Gastroesophageal sphincter (tissue), 4 donors: ENCODE measurements around the gene NUTM2B. TPM values are rescaled to one million over a fixed set of nuclear protein-coding genes. Genes with fewer than 3 reads are reported as not detected.
"Not testable (repeated sequence)": the region's sequence is repeated elsewhere in the genome, so short reads cannot be mapped to it uniquely, and the experiment has no call there.

Experiments used
- ATAC-seq: fragments of 150-250 bp; one replicate; pipeline ENCODE4 v1.9.1; 2016; ENCODE audit warnings: mild to moderate bottlenecking, moderate library complexity
- H3K27ac ChIP-seq, 4 donors: fragments of 200-600 bp; sonication (generic) in 3 of 4; 1 replicate in 3 of 4; 2 replicates in 1 of 4; pipeline ENCODE4 v1.5.1; 2016 to 2019
- H3K27me3 ChIP-seq: fragments of 200-600 bp; sonication (generic); one replicate; pipeline ENCODE4 v1.5.1; 2019
- H3K36me3 ChIP-seq, 2 donors: fragments of 200-600 bp; sonication (generic); one replicate each; pipeline ENCODE4 v1.5.1; 2019; ENCODE audit warnings: control low read depth in 1 of 2
- H3K4me1 ChIP-seq, 3 donors: fragments of 200-600 bp; sonication (generic); 1 replicate in 2 of 3; 2 replicates in 1 of 3; pipeline ENCODE4 v1.5.1; 2016 to 2019; ENCODE audit warnings: control low read depth in 2 of 3
- H3K4me3 ChIP-seq, 2 donors: fragments of 200-600 bp; sonication (generic); one replicate each; pipeline ENCODE4 v1.5.1; 2019; ENCODE audit warnings: mild to moderate bottlenecking in 1 of 2, moderate library complexity in 1 of 2
- H3K9me3 ChIP-seq, 3 donors: fragments of 200-600 bp; sonication (generic); one replicate each; pipeline ENCODE4 v1.5.1; 2017 to 2019; ENCODE audit warnings: control low read depth in 2 of 3
- WGBS, 2 donors: methylation state at CpG; one replicate each; pipeline ENCODE4 v1.1.5; 2018; ENCODE audit warnings: low coverage in 1 of 2; 5-methylcytosine and 5-hydroxymethylcytosine counted together
- total RNA-seq, 4 donors: library from RNA; depleted of rRNA; stranded (reverse); fragments of >200 nt; gene quantifications; one replicate each; pipeline ENCODE4 v1.1.0, GENCODE V29; 2016

NUTM2B gene
- total RNA-seq, 4 donors from 2014 or later: 0.27 to 1.4 (median 1.2) TPM; not detected in 1

DNA sequence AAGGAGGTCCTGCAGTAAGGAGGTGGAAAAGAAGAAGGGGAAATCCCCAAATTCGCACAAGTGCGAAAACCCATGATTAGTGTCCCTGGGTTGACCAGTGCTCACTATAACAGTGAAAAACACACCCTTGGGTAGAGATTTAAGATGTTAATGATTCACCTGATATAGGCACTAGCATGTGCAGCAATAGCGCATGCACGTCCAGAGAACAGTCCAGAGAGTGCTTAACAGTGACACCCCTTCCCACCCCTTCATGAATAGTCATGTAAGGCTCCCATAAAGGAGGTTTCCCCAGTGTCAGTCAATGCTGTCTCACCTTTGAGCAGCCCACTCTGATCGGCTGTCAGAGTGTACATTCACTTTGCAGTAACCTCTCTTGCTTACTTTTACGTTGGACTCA, 6.4 kb upstream of the NUTM2B start:
- not testable (repeated sequence) for H3K36me3 ChIP-seq, H3K27ac ChIP-seq, ATAC-seq, H3K4me3 ChIP-seq, H3K9me3 ChIP-seq, H3K27me3 ChIP-seq, H3K4me1 ChIP-seq
- no CpG with 5 or more reads among the region's 6 CpGs for WGBS, 2 donors

DNA sequence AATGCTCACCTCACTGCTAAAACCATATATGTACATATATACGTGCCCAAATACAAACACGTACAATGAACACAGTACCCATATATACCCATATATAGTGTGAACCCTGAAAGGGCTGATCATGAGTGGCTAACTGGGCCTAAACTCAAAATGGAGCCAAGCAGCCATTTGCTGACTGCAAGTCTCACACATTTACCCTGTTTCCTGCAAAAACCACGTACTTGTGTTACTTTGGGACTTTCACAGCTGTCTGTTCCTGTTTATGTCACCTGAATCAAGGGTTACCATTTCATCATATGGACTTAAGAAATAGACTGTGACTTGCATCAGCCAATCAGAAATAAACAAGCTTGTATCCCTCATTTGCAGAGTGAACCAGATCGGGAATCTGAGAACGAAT, 5.9 kb upstream of the NUTM2B start:
- H3K4me3 ChIP-seq, ATAC-seq, H3K9me3 ChIP-seq, H3K27ac ChIP-seq, H3K4me1 ChIP-seq, H3K36me3 ChIP-seq, H3K27me3 ChIP-seq: not testable (repeated sequence)
- WGBS, 2 donors: no CpG with 5 or more reads among the region's 5 CpGs

DNA sequence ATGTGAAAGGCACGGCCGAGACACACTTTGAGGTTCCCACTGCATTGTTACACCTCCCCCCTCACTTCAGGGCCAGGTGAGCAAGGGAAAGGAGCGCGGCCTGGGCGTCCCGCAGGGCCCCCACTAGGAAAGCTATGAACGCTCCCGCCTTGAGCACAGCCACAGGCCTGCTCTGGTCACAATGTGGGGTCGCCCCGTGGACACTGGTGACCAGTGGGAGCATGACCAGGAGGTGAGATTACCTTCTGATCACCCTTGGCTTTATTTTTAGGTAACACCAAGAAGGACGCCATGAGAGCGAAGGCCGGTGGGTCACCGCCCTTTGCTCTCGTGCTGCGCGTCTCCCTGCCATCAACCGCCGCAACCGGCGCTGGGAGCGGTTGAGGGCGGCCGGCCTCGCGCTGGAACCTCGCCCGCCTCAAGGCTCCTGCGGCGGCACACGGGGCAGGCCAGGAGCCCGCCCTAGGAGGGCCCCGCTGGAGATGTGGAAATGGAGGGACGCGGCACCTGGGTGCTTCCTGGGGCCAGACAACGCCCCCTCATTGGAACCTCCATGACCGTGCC, 2.6 kb upstream of the NUTM2B start:
- H3K4me1 ChIP-seq, ATAC-seq, H3K27ac ChIP-seq, H3K4me3 ChIP-seq, H3K36me3 ChIP-seq, H3K27me3 ChIP-seq, H3K9me3 ChIP-seq: not testable (repeated sequence)
- WGBS, 2 donors: no CpG with 5 or more reads among the region's 37 CpGs

DNA sequence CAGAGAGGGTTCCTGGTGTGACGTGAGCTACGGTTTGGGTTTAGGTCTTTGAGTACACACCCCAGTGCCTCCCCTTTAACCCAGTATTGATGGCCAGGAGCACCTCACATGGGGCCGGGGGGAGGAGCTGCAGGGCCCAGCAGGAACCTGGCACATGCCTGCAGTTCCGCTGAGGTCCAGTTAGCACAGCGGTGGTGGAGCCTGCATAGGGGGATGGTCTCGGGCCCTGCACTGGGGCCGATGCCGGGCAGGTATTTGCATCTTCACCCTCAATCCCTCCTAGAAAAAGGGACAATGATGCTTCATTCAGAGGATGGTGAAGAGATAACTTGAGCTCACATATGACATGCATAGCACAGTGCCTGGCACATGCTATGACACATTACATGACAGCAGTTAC, 4.0 kb downstream of the NUTM2B start:
- H3K9me3 ChIP-seq, H3K4me3 ChIP-seq, H3K27me3 ChIP-seq, H3K27ac ChIP-seq, H3K4me1 ChIP-seq, H3K36me3 ChIP-seq, ATAC-seq: not testable (repeated sequence)
- WGBS, 2 donors: no CpG with 5 or more reads among the region's 8 CpGs

DNA sequence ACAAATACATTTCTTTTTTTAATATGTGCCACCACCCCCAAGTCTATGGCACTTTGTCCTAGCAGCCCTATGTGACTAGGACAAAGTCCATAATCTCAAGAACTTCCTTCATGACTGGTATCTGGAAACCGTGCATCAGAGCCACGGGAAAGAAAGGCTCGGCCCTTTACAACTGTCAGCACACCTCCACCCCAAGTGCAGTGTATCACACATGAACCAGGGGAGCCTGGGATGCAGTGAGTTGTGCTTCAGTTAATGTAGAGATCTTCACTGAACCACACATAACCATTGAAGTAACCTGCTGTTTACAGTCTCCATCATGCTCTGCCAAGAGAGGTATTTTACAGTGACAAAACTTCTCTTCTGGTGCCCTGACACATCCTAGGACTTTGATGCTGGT, 11.9 kb downstream of the NUTM2B start:
- H3K4me1 ChIP-seq, H3K36me3 ChIP-seq, ATAC-seq, H3K4me3 ChIP-seq, H3K9me3 ChIP-seq, H3K27me3 ChIP-seq, H3K27ac ChIP-seq: not testable (repeated sequence)
- whole genome bisulfite sequencing, 2 donors: no CpG with 5 or more reads among the region's 3 CpGs

DNA sequence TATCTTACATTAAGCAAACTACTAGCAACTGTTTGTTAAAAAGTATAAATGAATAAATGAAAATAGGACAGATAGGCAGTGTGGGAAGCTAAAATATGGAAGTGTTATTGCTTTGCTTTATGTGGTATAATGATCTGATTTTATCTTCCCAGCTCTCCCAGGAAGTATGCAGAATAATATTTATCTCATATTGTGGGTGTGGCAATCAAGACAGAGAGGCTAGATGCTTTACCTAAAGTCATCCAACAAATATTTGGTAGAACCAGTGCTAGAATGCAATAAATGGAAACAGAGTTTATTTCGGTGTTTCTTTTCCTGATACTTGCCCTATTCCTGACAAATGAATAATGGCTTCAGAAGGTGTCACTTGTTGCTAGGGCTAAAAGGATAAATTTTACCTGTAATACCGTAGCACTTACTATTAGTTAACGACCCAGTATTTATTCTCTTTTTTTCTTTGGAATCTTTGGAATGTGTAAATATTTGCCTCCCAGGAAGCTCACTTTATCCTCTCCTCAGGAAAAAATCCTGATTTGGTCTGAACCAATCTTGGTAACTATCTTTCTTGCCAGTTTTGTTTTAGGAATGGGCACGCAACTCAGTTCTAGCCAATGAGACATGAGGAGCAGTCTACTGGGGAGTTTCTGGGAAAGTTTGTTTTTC, 14.0 kb downstream of the NUTM2B start:
- not testable (repeated sequence) for H3K27me3 ChIP-seq, H3K27ac ChIP-seq, H3K9me3 ChIP-seq, H3K4me1 ChIP-seq, ATAC-seq, H3K36me3 ChIP-seq, H3K4me3 ChIP-seq
- WGBS, 2 donors: 100% methylated on average over 1 of the region's 4 CpGs; no CpG with 5 or more reads in 1 of the 2 donors

DNA sequence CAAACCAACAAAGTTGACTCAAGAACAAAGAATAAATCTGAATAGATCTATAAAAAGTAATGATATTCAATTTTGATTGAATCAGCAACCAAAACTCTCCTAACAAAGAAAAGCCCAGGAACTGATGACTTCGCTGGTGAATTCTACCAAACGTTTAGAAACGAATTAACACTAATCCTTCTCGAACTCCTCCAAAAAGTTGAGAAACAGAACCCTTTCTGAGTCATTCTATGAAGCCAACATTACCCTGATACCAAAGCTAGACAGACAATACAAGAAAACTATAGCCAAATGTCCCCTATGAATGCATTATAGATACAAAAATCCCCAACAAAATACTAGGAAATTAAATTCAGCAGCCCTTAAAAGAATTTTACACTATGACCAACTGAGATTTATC, 17.0 kb downstream of the NUTM2B start:
- WGBS, 2 donors: no CpG with 5 or more reads among the region's 4 CpGs
- H3K27ac ChIP-seq, H3K4me1 ChIP-seq, H3K9me3 ChIP-seq, H3K4me3 ChIP-seq, H3K27me3 ChIP-seq, H3K36me3 ChIP-seq, ATAC-seq: not testable (repeated sequence)

DNA sequence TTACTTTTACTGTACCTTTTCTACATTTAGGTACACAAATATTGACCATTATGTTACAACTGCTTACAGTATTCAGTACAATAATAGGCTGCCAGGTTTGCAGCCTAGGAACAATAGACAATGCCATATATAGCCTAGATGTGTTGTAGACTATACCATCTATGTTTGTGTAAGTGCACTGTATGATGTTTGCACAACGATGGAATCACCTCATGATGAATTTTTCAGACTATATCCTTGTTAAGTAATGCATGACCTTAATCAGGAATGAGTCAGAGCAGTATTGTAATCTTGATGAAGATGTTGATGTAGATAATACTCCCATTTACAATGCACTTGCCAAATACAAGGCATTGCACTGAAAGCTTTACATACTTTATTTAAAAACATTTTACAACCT, 23.6 kb downstream of the NUTM2B start:
- H3K27me3 ChIP-seq, H3K4me1 ChIP-seq, H3K36me3 ChIP-seq, ATAC-seq, H3K27ac ChIP-seq, H3K9me3 ChIP-seq, H3K4me3 ChIP-seq: not testable (repeated sequence)
- WGBS, 2 donors: 88% methylated on average over 1 of the region's 1 CpG; no CpG with 5 or more reads in 1 of the 2 donors

DNA sequence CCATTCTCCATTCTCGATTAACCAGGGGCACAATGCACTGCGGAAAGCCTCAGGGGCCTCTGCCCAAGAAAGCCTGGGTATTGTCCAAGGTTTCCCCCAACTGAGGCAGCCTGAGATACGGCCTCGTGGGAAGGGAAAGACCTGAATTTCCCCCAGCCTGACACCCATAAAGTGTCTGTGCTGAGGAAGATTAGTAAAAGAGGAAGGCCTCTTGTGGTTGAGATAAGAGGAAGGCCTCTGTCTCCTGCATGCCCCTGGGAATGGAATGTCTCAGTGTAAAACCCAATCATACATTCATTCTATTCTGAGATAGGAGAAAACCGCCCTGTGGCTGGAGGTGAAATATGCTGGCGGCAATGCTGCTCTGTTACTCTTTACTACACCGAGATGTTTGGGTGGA, 41.8 kb downstream of the NUTM2B start:
- ATAC-seq: not testable (repeated sequence)
- 90% methylated on average over 3 of the region's 7 CpGs; no CpG with 5 or more reads in 1 of the 2 donors for WGBS, 2 donors

DNA sequence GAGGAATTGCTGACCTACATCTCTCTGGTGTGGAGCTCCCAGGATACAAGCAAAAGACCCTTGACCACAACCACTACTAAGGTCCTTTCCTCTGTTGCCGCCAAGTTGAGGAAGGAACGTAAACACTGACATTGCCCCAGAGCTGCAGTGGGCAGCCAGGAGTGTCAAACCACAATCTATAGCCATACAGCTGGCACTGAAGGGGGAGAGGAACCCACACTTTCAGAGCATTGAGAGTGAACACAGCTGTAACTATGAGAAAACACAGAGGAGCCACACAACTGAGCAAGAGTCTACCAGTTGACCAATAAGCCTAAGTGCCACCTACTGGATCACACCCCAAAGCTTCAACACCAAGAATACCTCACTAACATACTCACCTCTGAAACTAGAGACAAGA, 45.5 kb downstream of the NUTM2B start:
- H3K9me3 ChIP-seq, H3K4me1 ChIP-seq, H3K4me3 ChIP-seq, H3K27me3 ChIP-seq, H3K36me3 ChIP-seq, ATAC-seq, H3K27ac ChIP-seq: not testable (repeated sequence)
- 100% methylated on average over 1 of the region's 2 CpGs; no CpG with 5 or more reads in 1 of the 2 donors for WGBS, 2 donors

More for the DNA sequence above, 41.8 kb downstream of the NUTM2B start:
- not testable (repeated sequence) for H3K4me3 ChIP-seq, H3K9me3 ChIP-seq, H3K36me3 ChIP-seq, H3K27me3 ChIP-seq, H3K27ac ChIP-seq, H3K4me1 ChIP-seq

DNA sequence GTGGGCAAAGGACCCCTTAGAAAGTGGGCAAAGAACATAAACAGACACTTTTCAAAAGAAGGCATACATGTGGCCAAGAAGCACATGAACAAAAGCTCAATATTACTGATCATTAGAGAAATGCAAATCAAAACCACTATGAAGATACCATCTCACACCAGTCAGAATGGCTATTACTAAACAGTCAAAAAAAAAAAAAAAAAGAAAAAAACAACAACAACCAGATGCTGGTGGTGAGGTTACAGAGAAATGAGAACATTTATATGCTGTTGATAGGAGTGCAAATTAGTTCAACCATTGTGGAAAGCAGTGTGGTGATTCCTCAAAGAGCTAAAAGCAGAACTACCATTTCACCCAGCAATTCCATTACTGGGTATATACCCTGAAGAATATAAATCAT, 50.6 kb downstream of the NUTM2B start:
- not testable (repeated sequence) for H3K4me3 ChIP-seq, H3K27ac ChIP-seq, H3K9me3 ChIP-seq, ATAC-seq, H3K27me3 ChIP-seq, H3K36me3 ChIP-seq, H3K4me1 ChIP-seq

DNA sequence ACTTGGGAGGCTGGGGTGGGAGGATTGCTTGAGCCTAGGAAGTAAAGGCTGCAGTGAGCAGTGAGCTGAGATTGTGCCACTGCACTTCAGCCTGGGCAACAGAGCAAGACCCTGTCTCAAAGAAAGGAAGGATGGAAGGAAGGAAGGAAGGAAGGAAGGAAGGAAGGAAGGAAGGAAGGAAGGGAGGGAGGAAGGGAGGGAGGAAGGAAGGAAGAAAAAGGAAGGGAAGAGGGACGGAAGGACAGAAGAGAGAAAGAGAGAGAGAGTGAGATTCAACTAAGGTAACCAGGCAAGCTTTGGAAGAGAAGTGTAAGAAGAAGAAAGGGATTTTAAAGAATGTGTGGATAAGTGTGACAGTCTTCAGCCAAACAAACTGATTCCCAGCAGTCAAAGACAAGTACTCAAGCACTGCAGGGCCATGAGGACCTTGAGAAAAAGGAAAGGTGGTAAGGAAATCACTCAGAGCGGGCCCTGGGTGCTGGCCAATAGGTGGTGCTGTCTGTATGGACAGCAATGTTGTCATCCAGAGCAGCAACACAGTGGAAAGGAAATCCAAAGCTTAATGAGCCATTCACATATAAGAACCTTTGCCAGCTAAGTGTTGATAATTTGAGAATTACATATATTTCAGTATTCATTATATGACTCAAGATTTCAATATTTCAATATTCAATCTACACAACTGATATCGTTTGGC, 55.4 kb downstream of the NUTM2B start:
- H3K4me3 ChIP-seq, H3K36me3 ChIP-seq, ATAC-seq, H3K27ac ChIP-seq, H3K27me3 ChIP-seq, H3K4me1 ChIP-seq, H3K9me3 ChIP-seq: not testable (repeated sequence)
- 88 to 100% methylated on average over 1 to 3 of the region's 3 CpGs for WGBS, 2 donors
